ENCODE measurements around the gene ATP13A5. TPM values are rescaled to one million over a fixed set of nuclear protein-coding genes. Genes with fewer than 3 reads are reported as not detected.

ATP13A5 gene
- total RNA-seq, 1 donor from 2014 or later: not detected

GRCh38 chr3:193400304-193400703 lies 21.8 kb upstream of the ATP13A5 start:
- H3K4me3 ChIP-seq (ENCODE audit: low read depth, low read length): no peak overlapping the region
- no peak for DNase-seq (ENCODE audit: low read depth)
- TF ChIP-seq CTCF (conservative IDR thresholded peaks at IDR 0.05; ENCODE audit: low read depth, low read length): no peak

- DNase-seq (ENCODE audit: low read depth): no peak
- no peak overlapping the region for H3K4me3 ChIP-seq (ENCODE audit: low read depth, low read length)
- TF ChIP-seq CTCF (conservative IDR thresholded peaks at IDR 0.05; ENCODE audit: low read depth, low read length): no peak
These were observed 18.1 kb upstream of the ATP13A5 start for GRCh38 chr3:193396451-193397244.

GRCh38 chr3:193391902-193392301 lies 13.3 kb upstream of the ATP13A5 start:
- H3K4me3 ChIP-seq (ENCODE audit: low read depth, low read length): no peak overlapping the region
- no peak for TF ChIP-seq CTCF (conservative IDR thresholded peaks at IDR 0.05; ENCODE audit: low read depth, low read length)
- DNase-seq (ENCODE audit: low read depth): peak; percentile 13

GRCh38 chr3:193389335-193389734 lies 10.8 kb upstream of the ATP13A5 start:
- no peak for DNase-seq (ENCODE audit: low read depth)
- no peak for TF ChIP-seq CTCF (conservative IDR thresholded peaks at IDR 0.05; ENCODE audit: low read depth, low read length)
- H3K4me3 ChIP-seq (ENCODE audit: low read depth, low read length): no peak overlapping the region

GRCh38 chr3:193388361-193388760 lies 9.8 kb upstream of the ATP13A5 start:
- TF ChIP-seq CTCF (conservative IDR thresholded peaks at IDR 0.05; ENCODE audit: low read depth, low read length): no peak
- DNase-seq (ENCODE audit: low read depth): no peak
- no peak overlapping the region for H3K4me3 ChIP-seq (ENCODE audit: low read depth, low read length)

- no peak for DNase-seq (ENCODE audit: low read depth)
- TF ChIP-seq CTCF (conservative IDR thresholded peaks at IDR 0.05; ENCODE audit: low read depth, low read length): no peak
These were observed 9.0 kb upstream of the ATP13A5 start for GRCh38 chr3:193387596-193387995.

GRCh38 chr3:193377591-193377990 lies 962 bp downstream of the ATP13A5 start:
- DNase-seq (ENCODE audit: low read depth): no peak
- H3K4me3 ChIP-seq (ENCODE audit: low read depth, low read length): no peak overlapping the region
- TF ChIP-seq CTCF (conservative IDR thresholded peaks at IDR 0.05; ENCODE audit: low read depth, low read length): no peak

More at GRCh38 chr3:193387596-193387995, 9.0 kb upstream of the ATP13A5 start:
- no peak overlapping the region for H3K4me3 ChIP-seq (ENCODE audit: low read depth, low read length)

Data from epithelial cell of proximal tubule (primary cell).